ENCODE measurements around the gene NARS2. TPM values are rescaled to one million over a fixed set of nuclear protein-coding genes. Genes with fewer than 3 reads are reported as not detected.

NARS2 gene
- total and polyA plus RNA-seq, 9 of the 15 experiments (the other 6 are each of a cell fraction or from before 2014, with no cell fraction given), result 26.8 to 48.0 (median 34.2) TPM

GRCh38 chr11:78574386-78575381 is at the start of gene NARS2 (continued):
- TF ChIP-seq CLOCK (CRISPR knock-in tag; IDR thresholded peaks at IDR 0.05; ENCODE audit: borderline replicate concordance) (no peak), RHOXF2B (CRISPR knock-in tag; conservative IDR thresholded peaks at IDR 0.05) (no peak), CBFB (CRISPR knock-in tag; IDR thresholded peaks at IDR 0.05) (no peak), BHLHE40 (IDR thresholded peaks at IDR 0.05; ENCODE audit: low read length) (peak; percentile 68), KHSRP (IDR thresholded peaks at IDR 0.05) (no peak), CBX8 (IDR thresholded peaks at IDR 0.05; ENCODE audit: borderline replicate concordance, extremely low read depth, low read depth, low read length, poor library complexity, severe bottlenecking) (no peak), SIRT6 (IDR thresholded peaks at IDR 0.05; ENCODE audit: low read depth, low read length) (no peak), SRSF3 (IDR thresholded peaks at IDR 0.05; ENCODE audit: insufficient read depth, low read length) (no peak), ZNF347 (CRISPR knock-in tag; IDR thresholded peaks at IDR 0.05; ENCODE audit: low read depth) (no peak), ZNF444 (CRISPR knock-in tag; IDR thresholded peaks at IDR 0.05) (no peak), CBFA2T2 (conservative IDR thresholded peaks at IDR 0.05) (no peak), ZNF436 (CRISPR knock-in tag; IDR thresholded peaks at IDR 0.05) (no peak), ZNF408 (CRISPR knock-in tag; IDR thresholded peaks at IDR 0.05; ENCODE audit: low read depth) (no peak), ZNF3 (CRISPR knock-in tag; IDR thresholded peaks at IDR 0.05) (no peak), ZNF668 (CRISPR knock-in tag; IDR thresholded peaks at IDR 0.05) (no peak), SMC3 (conservative IDR thresholded peaks at IDR 0.05; ENCODE audit: insufficient read depth, low read depth, low read length) (no peak)
- TF ChIP-seq, protein P1, sequence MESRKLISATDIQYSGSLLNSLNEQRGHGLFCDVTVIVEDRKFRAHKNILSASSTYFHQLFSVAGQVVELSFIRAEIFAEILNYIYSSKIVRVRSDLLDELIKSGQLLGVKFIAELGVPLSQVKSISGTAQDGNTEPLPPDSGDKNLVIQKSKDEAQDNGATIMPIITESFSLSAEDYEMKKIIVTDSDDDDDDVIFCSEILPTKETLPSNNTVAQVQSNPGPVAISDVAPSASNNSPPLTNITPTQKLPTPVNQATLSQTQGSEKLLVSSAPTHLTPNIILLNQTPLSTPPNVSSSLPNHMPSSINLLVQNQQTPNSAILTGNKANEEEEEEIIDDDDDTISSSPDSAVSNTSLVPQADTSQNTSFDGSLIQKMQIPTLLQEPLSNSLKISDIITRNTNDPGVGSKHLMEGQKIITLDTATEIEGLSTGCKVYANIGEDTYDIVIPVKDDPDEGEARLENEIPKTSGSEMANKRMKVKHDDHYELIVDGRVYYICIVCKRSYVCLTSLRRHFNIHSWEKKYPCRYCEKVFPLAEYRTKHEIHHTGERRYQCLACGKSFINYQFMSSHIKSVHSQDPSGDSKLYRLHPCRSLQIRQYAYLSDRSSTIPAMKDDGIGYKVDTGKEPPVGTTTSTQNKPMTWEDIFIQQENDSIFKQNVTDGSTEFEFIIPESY (CRISPR knock-in tag; IDR thresholded peaks at IDR 0.05), result no peak
- TF ChIP-seq, protein P2, sequence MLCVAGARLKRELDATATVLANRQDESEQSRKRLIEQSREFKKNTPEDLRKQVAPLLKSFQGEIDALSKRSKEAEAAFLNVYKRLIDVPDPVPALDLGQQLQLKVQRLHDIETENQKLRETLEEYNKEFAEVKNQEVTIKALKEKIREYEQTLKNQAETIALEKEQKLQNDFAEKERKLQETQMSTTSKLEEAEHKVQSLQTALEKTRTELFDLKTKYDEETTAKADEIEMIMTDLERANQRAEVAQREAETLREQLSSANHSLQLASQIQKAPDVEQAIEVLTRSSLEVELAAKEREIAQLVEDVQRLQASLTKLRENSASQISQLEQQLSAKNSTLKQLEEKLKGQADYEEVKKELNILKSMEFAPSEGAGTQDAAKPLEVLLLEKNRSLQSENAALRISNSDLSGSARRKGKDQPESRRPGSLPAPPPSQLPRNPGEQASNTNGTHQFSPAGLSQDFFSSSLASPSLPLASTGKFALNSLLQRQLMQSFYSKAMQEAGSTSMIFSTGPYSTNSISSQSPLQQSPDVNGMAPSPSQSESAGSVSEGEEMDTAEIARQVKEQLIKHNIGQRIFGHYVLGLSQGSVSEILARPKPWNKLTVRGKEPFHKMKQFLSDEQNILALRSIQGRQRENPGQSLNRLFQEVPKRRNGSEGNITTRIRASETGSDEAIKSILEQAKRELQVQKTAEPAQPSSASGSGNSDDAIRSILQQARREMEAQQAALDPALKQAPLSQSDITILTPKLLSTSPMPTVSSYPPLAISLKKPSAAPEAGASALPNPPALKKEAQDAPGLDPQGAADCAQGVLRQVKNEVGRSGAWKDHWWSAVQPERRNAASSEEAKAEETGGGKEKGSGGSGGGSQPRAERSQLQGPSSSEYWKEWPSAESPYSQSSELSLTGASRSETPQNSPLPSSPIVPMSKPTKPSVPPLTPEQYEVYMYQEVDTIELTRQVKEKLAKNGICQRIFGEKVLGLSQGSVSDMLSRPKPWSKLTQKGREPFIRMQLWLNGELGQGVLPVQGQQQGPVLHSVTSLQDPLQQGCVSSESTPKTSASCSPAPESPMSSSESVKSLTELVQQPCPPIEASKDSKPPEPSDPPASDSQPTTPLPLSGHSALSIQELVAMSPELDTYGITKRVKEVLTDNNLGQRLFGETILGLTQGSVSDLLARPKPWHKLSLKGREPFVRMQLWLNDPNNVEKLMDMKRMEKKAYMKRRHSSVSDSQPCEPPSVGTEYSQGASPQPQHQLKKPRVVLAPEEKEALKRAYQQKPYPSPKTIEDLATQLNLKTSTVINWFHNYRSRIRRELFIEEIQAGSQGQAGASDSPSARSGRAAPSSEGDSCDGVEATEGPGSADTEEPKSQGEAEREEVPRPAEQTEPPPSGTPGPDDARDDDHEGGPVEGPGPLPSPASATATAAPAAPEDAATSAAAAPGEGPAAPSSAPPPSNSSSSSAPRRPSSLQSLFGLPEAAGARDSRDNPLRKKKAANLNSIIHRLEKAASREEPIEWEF (CRISPR knock-in tag; IDR thresholded peaks at IDR 0.05), result no peak

Measured in K562 (cell line).